ENCODE measurements around the gene PPT1. TPM values are rescaled to one million over a fixed set of nuclear protein-coding genes. Genes with fewer than 3 reads are reported as not detected.
A peak's percentile ranks its signal among the peaks of the same experiment; 100 is the strongest.

PPT1 gene
- total and polyA plus RNA-seq, 8 donors: 3.5 to 79.9 (median 33.3) TPM

DNA sequence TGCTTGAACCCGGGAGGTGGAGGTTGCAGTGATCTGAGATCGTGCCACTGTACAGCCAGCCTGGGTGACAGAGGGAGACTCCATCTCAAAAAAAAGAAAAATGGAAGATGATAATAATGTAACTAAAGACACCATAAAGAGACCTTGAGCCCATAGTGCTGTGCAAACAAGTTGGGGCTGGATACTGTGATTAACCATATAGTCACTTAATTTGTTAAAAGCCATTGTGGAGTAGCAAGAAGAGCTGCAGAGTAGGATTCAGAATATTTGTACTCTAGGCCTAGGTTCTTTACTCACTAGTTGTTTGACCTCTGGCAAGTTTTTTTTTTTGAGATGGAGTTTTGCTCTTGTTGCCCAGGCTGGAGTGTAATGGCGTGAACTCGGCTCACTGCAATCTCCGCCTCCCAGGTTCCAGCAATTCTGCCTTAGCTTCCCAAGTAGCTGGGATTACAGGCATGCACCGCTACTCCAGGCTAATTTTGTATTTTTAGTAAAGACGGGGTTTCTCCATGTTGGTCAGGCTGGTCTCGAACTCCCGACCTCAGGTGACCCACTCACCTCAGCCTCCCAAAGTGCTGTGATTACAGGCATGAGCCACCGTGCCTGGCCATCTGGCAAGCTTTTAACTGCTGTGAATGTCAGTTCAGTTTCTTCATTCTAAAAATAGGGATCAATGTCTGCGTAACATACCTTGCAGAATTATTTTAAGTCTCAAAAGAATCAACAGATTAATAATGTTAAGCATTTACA is 43.7 kb downstream of the PPT1 start:
- Histone ChIP-seq H3K27ac (no peak overlapping the region), H3K36me3 (peaks cover 0 to 23% (median 8%) of the 10 kb centered on the region in 4 donors), H3K4me1 (peaks cover 63 to 100% (median 80%) of the 10 kb centered on the region in 4 donors), H3K9me3 (no peaks in the 10 kb centered on the region), H3K27me3 (no peaks in the 10 kb centered on the region), H3K4me3 (no peak overlapping the region)
- DNase-seq: no peak
- TF ChIP-seq, protein P1, sequence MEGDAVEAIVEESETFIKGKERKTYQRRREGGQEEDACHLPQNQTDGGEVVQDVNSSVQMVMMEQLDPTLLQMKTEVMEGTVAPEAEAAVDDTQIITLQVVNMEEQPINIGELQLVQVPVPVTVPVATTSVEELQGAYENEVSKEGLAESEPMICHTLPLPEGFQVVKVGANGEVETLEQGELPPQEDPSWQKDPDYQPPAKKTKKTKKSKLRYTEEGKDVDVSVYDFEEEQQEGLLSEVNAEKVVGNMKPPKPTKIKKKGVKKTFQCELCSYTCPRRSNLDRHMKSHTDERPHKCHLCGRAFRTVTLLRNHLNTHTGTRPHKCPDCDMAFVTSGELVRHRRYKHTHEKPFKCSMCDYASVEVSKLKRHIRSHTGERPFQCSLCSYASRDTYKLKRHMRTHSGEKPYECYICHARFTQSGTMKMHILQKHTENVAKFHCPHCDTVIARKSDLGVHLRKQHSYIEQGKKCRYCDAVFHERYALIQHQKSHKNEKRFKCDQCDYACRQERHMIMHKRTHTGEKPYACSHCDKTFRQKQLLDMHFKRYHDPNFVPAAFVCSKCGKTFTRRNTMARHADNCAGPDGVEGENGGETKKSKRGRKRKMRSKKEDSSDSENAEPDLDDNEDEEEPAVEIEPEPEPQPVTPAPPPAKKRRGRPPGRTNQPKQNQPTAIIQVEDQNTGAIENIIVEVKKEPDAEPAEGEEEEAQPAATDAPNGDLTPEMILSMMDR (IDR thresholded peaks at IDR 0.05): no peak
- TF ChIP-seq POLR2A (IDR thresholded peaks at IDR 0.05) (no peak), EP300 (IDR thresholded peaks at IDR 0.05) (no peak), POLR2AphosphoS5 (IDR thresholded peaks at IDR 0.05) (no peak)
- 82 to 90% (median 86%) methylated on average over 11 of the region's 11 CpGs for WGBS, 5 donors
- intact Hi-C loops (cut with DNase I; ENCODE audit: low total_unique reads): no loop called here

DNA sequence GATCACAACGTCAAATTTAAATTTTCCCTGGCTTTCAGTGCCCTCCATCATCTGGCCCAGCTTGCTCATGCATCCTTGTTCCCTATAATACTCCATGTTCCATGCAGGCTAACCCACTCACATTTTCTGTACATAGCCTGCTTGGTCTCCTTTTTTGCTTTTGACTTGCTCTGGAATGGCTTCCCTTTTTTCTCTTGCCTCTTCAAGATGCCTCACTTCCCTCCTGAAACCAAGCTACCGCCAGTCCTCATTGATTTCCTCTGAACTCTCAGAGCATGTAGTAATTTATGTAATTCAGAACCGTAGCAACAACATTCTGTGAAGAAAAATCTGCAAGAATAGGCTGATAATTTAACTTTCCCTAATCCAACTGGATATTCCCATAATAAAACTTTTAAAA is 46.2 kb downstream of the PPT1 start:
- 66 to 88% (median 80%) methylated on average over 3 of the region's 3 CpGs for WGBS, 5 donors
- Histone ChIP-seq H3K36me3 (peaks cover 0 to 16% (median 8%) of the 10 kb centered on the region in 4 donors), H3K27me3 (no peaks in the 10 kb centered on the region), H3K4me1 (peaks cover 52 to 100% (median 78%) of the 10 kb centered on the region in 4 donors), H3K27ac (peak overlapping the region in 1 of 5 donors; percentile 61), H3K4me3 (no peak overlapping the region), H3K9me3 (no peaks in the 10 kb centered on the region)
- DNase-seq: no peak
- intact Hi-C loops (cut with DNase I; ENCODE audit: low total_unique reads): no loop called here
- TF ChIP-seq, protein P1 (IDR thresholded peaks at IDR 0.05): no peak
- TF ChIP-seq POLR2AphosphoS5 (IDR thresholded peaks at IDR 0.05) (no peak), POLR2A (IDR thresholded peaks at IDR 0.05) (no peak), EP300 (IDR thresholded peaks at IDR 0.05) (no peak)

DNA sequence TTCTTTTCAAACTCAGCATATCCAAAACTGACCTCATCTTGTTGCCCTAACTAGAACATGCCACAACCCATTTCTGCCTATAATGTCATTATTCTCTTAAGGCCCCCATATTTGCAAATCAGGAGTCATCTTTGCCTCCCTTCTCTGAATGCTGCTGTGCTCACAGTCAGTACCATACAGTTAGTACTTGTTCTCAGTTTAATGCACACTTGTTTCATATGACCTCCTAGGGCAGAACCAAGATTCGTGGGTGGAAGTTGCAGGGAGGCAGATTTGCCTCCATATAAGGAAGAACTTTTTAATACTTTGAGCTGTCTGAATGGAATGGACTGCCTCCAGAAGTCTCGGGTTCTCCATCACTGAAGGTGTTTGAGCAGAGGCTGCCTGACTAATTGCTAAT is 47.3 kb downstream of the PPT1 start:
- Histone ChIP-seq H3K4me3 (no peak overlapping the region), H3K9me3 (no peaks in the 10 kb centered on the region), H3K4me1 (peaks cover 50 to 100% (median 78%) of the 10 kb centered on the region in 4 donors), H3K27ac (peak overlapping the region in 3 of 5 donors; percentile 26 to 70 (median 61)), H3K27me3 (no peaks in the 10 kb centered on the region), H3K36me3 (peaks cover 0 to 14% (median 6%) of the 10 kb centered on the region in 4 donors)
- intact Hi-C loops (cut with DNase I; ENCODE audit: low total_unique reads): no loop called here
- DNase-seq: no peak
- WGBS, 5 donors: 32 to 56% (median 52%) methylated on average over 2 of the region's 2 CpGs
- TF ChIP-seq EP300 (IDR thresholded peaks at IDR 0.05) (no peak), POLR2A (IDR thresholded peaks at IDR 0.05) (no peak), POLR2AphosphoS5 (IDR thresholded peaks at IDR 0.05) (no peak)
- TF ChIP-seq, protein P1 (IDR thresholded peaks at IDR 0.05): no peak

DNA sequence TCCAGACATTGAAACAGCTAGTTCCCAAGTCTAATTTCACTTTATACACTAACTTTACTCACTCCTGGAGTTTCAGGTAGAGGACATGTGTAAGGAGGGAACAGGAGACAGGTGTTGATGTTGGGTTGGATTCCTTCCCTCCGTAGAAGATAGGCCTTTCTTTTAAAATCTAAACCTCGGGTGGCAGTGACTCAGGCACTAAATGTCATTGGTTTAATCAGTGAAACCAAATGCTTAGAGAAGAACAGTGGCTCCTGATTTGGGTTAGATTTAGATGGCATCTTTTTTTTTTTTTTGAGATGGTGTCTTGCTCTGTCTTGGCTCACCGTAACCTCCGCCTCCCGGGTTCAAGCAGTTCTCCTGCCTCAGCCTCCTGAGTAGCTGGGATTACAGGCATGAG is 49.3 kb downstream of the PPT1 start:
- Histone ChIP-seq H3K27me3 (no peaks in the 10 kb centered on the region), H3K36me3 (peaks cover 0 to 19% (median 6%) of the 10 kb centered on the region in 4 donors), H3K9me3 (no peaks in the 10 kb centered on the region), H3K27ac (peak overlapping the region in 2 of 5 donors; percentile 31 to 35), H3K4me3 (no peak overlapping the region), H3K4me1 (peaks cover 53 to 100% (median 80%) of the 10 kb centered on the region in 4 donors)
- TF ChIP-seq, protein P1 (IDR thresholded peaks at IDR 0.05): no peak
- no peak for TF ChIP-seq POLR2AphosphoS5 (IDR thresholded peaks at IDR 0.05)
- TF ChIP-seq POLR2A (IDR thresholded peaks at IDR 0.05): no peak
- 80 to 86% (median 85%) methylated on average over 5 of the region's 5 CpGs for WGBS, 5 donors
- intact Hi-C loops (cut with DNase I; ENCODE audit: low total_unique reads): no loop called here
- DNase-seq: no peak

All from stomach (tissue), 9 donors.